ENCODE data around the gene ELAVL3. TPM values are rescaled to one million over a fixed set of nuclear protein-coding genes. Genes with fewer than 3 reads are reported as not detected.

ELAVL3 gene
- total RNA-seq, 1 experiment from 2014 or later = 1.4 TPM

DNA sequence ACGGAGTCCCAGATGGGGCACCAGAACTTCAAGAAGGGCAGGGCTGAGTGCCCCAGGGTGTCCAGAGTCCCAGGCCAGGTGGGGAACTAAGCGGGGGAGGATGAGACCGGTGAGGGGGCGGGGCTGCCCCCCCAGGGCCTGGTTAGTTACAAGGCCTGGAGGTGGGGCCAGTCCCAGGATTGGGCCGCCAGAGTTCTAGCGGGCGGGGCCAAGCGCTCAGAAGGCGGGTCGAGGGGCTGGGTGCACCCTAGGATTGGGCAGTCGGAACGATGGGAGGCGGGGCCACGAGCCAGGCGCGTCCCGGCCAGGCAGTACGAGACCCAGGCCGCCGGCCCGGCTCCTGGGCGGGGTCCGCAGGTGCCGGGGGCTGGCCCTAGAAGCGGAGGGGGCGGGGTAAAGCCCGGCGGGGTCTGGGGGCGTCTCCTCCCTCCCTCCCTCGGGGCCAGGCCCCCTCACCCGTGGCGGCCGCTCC is 24.2 kb upstream of the ELAVL3 start:
- peaks cover 8% of the 10 kb centered on the region for H3K4me1 Mint-ChIP-seq
- H3K27ac Mint-ChIP-seq = peak overlapping the region; percentile 91
- H3K27me3 Mint-ChIP-seq (ENCODE audit: low read depth) = no peaks in the 10 kb centered on the region
- TF ChIP-seq, protein P1, sequence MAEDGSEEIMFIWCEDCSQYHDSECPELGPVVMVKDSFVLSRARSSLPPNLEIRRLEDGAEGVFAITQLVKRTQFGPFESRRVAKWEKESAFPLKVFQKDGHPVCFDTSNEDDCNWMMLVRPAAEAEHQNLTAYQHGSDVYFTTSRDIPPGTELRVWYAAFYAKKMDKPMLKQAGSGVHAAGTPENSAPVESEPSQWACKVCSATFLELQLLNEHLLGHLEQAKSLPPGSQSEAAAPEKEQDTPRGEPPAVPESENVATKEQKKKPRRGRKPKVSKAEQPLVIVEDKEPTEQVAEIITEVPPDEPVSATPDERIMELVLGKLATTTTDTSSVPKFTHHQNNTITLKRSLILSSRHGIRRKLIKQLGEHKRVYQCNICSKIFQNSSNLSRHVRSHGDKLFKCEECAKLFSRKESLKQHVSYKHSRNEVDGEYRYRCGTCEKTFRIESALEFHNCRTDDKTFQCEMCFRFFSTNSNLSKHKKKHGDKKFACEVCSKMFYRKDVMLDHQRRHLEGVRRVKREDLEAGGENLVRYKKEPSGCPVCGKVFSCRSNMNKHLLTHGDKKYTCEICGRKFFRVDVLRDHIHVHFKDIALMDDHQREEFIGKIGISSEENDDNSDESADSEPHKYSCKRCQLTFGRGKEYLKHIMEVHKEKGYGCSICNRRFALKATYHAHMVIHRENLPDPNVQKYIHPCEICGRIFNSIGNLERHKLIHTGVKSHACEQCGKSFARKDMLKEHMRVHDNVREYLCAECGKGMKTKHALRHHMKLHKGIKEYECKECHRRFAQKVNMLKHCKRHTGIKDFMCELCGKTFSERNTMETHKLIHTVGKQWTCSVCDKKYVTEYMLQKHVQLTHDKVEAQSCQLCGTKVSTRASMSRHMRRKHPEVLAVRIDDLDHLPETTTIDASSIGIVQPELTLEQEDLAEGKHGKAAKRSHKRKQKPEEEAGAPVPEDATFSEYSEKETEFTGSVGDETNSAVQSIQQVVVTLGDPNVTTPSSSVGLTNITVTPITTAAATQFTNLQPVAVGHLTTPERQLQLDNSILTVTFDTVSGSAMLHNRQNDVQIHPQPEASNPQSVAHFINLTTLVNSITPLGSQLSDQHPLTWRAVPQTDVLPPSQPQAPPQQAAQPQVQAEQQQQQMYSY (CRISPR knock-in tag; IDR thresholded peaks at IDR 0.05) = peak; percentile 89
- no peak for TF ChIP-seq NR3C1 (CRISPR knock-in tag; conservative IDR thresholded peaks at IDR 0.05; ENCODE audit: low read depth)
- 0 out of 2 replicates have a peak, but pooled peaks have one; percentile 11 for TF ChIP-seq NFYB (CRISPR knock-in tag; conservative IDR thresholded peaks at IDR 0.05; ENCODE audit: low read depth)
- H3K36me3 Mint-ChIP-seq = no peaks in the 10 kb centered on the region
- no peaks in the 10 kb centered on the region for H3K9me3 Mint-ChIP-seq
- ChIA-PET POLR2A (no interaction called here), CTCF (interaction anchor here (1.2 to 1.4 kb wide), 2 partner anchors 23 to 70 kb away, joined by 3 to 5 read pairs; partner anchors contain the start of gene PRKCSH)
- peak; percentile 100 for DNase-seq (ENCODE audit: low spot score)
- peak overlapping the region; percentile 87 for H3K4me3 Mint-ChIP-seq
- peak; percentile 97 for ATAC-seq

DNA sequence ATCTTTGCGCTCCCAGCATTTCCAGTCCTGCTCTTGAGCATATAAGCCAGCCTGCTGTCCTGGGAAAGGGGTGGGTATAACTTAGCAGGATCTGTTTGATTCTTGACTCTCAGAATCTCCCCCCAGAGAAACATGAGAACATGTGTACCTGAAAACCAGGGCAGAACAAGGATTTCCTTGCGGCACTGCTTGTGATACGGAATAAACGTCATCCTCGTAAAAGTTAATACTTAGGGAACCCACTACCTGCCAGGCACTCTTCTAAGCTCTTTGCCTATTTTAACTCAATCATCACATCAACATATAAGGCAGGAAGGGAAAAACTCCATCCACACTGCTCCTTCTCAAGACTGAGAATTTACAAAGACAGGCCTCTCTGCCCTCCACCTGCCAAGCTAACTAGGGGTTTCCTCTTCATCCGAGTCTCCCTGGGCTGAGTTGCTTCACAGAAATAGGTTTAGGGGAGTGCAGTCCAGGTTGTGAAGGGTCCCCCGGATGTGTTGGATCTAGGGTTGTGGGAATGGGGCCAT is 23.7 kb upstream of the ELAVL3 start:
- DNase-seq (ENCODE audit: low spot score) (no peak), ATAC-seq (no peak)
- TF ChIP-seq CBFB (CRISPR knock-in tag; IDR thresholded peaks at IDR 0.05; ENCODE audit: low read depth) (no peak), CREM (CRISPR knock-in tag; IDR thresholded peaks at IDR 0.05) (no peak), NFYB (CRISPR knock-in tag; conservative IDR thresholded peaks at IDR 0.05; ENCODE audit: low read depth) (no peak), FOXJ3 (CRISPR knock-in tag; IDR thresholded peaks at IDR 0.05; ENCODE audit: borderline replicate concordance) (no peak), RORB (CRISPR knock-in tag; IDR thresholded peaks at IDR 0.05) (no peak), JAZF1 (CRISPR knock-in tag; IDR thresholded peaks at IDR 0.05) (no peak)
- TF ChIP-seq, protein P2, sequence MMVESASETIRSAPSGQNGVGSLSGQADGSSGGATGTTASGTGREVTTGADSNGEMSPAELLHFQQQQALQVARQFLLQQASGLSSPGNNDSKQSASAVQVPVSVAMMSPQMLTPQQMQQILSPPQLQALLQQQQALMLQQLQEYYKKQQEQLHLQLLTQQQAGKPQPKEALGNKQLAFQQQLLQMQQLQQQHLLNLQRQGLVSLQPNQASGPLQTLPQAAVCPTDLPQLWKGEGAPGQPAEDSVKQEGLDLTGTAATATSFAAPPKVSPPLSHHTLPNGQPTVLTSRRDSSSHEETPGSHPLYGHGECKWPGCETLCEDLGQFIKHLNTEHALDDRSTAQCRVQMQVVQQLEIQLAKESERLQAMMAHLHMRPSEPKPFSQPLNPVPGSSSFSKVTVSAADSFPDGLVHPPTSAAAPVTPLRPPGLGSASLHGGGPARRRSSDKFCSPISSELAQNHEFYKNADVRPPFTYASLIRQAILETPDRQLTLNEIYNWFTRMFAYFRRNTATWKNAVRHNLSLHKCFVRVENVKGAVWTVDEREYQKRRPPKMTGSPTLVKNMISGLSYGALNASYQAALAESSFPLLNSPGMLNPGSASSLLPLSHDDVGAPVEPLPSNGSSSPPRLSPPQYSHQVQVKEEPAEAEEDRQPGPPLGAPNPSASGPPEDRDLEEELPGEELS (CRISPR knock-in tag; IDR thresholded peaks at IDR 0.05) = no peak
- TF ChIP-seq, protein P3, sequence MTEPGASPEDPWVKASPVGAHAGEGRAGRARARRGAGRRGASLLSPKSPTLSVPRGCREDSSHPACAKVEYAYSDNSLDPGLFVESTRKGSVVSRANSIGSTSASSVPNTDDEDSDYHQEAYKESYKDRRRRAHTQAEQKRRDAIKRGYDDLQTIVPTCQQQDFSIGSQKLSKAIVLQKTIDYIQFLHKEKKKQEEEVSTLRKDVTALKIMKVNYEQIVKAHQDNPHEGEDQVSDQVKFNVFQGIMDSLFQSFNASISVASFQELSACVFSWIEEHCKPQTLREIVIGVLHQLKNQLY (CRISPR knock-in tag; IDR thresholded peaks at IDR 0.05) = no peak
- TF ChIP-seq, protein P4, sequence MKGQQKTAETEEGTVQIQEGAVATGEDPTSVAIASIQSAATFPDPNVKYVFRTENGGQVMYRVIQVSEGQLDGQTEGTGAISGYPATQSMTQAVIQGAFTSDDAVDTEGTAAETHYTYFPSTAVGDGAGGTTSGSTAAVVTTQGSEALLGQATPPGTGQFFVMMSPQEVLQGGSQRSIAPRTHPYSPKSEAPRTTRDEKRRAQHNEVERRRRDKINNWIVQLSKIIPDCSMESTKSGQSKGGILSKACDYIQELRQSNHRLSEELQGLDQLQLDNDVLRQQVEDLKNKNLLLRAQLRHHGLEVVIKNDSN (CRISPR knock-in tag; IDR thresholded peaks at IDR 0.05) = no peak
- TF ChIP-seq, protein P1 (CRISPR knock-in tag; IDR thresholded peaks at IDR 0.05) = no peak
- TF ChIP-seq, protein P5, sequence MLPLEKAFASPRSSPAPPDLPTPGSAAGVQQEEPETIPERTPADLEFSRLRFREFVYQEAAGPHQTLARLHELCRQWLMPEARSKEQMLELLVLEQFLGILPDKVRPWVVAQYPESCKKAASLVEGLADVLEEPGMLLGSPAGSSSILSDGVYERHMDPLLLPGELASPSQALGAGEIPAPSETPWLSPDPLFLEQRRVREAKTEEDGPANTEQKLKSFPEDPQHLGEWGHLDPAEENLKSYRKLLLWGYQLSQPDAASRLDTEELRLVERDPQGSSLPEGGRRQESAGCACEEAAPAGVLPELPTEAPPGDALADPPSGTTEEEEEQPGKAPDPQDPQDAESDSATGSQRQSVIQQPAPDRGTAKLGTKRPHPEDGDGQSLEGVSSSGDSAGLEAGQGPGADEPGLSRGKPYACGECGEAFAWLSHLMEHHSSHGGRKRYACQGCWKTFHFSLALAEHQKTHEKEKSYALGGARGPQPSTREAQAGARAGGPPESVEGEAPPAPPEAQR (CRISPR knock-in tag; IDR thresholded peaks at IDR 0.05) = no peak
- TF ChIP-seq, protein P6, sequence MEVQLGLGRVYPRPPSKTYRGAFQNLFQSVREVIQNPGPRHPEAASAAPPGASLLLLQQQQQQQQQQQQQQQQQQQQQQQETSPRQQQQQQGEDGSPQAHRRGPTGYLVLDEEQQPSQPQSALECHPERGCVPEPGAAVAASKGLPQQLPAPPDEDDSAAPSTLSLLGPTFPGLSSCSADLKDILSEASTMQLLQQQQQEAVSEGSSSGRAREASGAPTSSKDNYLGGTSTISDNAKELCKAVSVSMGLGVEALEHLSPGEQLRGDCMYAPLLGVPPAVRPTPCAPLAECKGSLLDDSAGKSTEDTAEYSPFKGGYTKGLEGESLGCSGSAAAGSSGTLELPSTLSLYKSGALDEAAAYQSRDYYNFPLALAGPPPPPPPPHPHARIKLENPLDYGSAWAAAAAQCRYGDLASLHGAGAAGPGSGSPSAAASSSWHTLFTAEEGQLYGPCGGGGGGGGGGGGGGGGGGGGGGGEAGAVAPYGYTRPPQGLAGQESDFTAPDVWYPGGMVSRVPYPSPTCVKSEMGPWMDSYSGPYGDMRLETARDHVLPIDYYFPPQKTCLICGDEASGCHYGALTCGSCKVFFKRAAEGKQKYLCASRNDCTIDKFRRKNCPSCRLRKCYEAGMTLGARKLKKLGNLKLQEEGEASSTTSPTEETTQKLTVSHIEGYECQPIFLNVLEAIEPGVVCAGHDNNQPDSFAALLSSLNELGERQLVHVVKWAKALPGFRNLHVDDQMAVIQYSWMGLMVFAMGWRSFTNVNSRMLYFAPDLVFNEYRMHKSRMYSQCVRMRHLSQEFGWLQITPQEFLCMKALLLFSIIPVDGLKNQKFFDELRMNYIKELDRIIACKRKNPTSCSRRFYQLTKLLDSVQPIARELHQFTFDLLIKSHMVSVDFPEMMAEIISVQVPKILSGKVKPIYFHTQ (CRISPR knock-in tag; IDR thresholded peaks at IDR 0.05) = no peak
- TF ChIP-seq, protein P7, sequence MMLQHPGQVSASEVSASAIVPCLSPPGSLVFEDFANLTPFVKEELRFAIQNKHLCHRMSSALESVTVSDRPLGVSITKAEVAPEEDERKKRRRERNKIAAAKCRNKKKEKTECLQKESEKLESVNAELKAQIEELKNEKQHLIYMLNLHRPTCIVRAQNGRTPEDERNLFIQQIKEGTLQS (CRISPR knock-in tag; conservative IDR thresholded peaks at IDR 0.05) = no peak
- ChIA-PET POLR2A (no interaction called here), CTCF (interaction anchor here (1.2 to 1.4 kb wide), 2 partner anchors 22 to 69 kb away, joined by 3 to 5 read pairs; partner anchors contain the start of gene PRKCSH)
- no peaks in the 10 kb centered on the region for H3K27me3 Mint-ChIP-seq (ENCODE audit: low read depth)
- peak overlapping the region; percentile 91 for H3K27ac Mint-ChIP-seq
- H3K4me1 Mint-ChIP-seq = peaks cover 8% of the 10 kb centered on the region
- H3K4me3 Mint-ChIP-seq = peak overlapping the region; percentile 87
- H3K36me3 Mint-ChIP-seq = no peaks in the 10 kb centered on the region
- no peaks in the 10 kb centered on the region for H3K9me3 Mint-ChIP-seq

All from WTC11 (cell line).